B cell (primary cell): ENCODE results near the gene RGL1. TPM values are rescaled to one million over a fixed set of nuclear protein-coding genes. Genes with fewer than 3 reads are reported as not detected.

Experiments
- ATAC-seq: fragments of 200-7000 bp; cut with Tn5 transposase; one replicate; pipeline ENCODE4 v1.10.0; 2021; ENCODE audit warnings: low read depth, mild to moderate bottlenecking, moderate number of reproducible peaks, moderate library complexity
- CTCF ChIA-PET: fragments of 350-600 bp; sonication (Branson Sonifier 250); formaldehyde crosslinking; loops from one replicate; lab custom pipeline; 2021; ENCODE audit warnings: antibody characterized with exemption, inconsistent platforms; lab: Charles Lee
- POLR2A ChIA-PET: fragments of 350-600 bp; sonication (Branson Sonifier 250); formaldehyde crosslinking; loops from one replicate; lab custom pipeline; 2021; ENCODE audit warnings: antibody characterized with exemption; lab: Charles Lee
- DNase-seq: peaks from one replicate; pipeline ENCODE4 v3.0.0; 2013
- H2AFZ ChIP-seq: 2 replicates; pipeline ENCODE4 v1.6.1; 2012; ENCODE audit warnings: mild to moderate bottlenecking, low read depth, low read length; ENCODE audit not compliant: insufficient read depth, poor library complexity, severe bottlenecking
- H3K27ac ChIP-seq, 2 donors: 1 replicate in 1 of 2; 2 replicates in 1 of 2; pipeline ENCODE4 v1.5.1; 2012 to 2013; ENCODE audit warnings: low read length in 2 of 2, mild to moderate bottlenecking in 2 of 2, moderate library complexity in 1 of 2
- H3K27me3 ChIP-seq, 4 experiments: fragments of 200-600 bp in 1 of 4; sonication (generic) in 1 of 4; replicated peaks in 1 of 4; 1 replicate in 2 of 4; 2 replicates in 2 of 4; pipeline versions ENCODE4 v1.6.1 to v1.7.0; 2013 to 2016; ENCODE audit warnings: low read length in 3 of 4, mild to moderate bottlenecking in 2 of 4, mixed read lengths in 1 of 4, moderate library complexity in 1 of 4; ENCODE audit not compliant: insufficient read depth in 4 of 4, control insufficient read depth in 3 of 4; ENCODE audit errors: control extremely low read depth in 1 of 4
- H3K36me3 ChIP-seq, 2 experiments: replicated peaks in 1 of 2; 1 replicate in 1 of 2; 2 replicates in 1 of 2; pipeline versions ENCODE4 v1.6.1 to v1.7.1; 2013; ENCODE audit warnings: low read length in 1 of 2; ENCODE audit not compliant: insufficient read depth in 2 of 2, control insufficient read depth in 1 of 2; ENCODE audit errors: control extremely low read depth in 1 of 2, extremely low read depth in 1 of 2
- H3K4me1 ChIP-seq, 2 donors: fragments of 200-600 bp in 1 of 2; sonication (generic) in 1 of 2; 1 replicate in 1 of 2; 2 replicates in 1 of 2; pipeline versions ENCODE4 v1.5.1 to v1.6.1; 2013 to 2017; ENCODE audit warnings: low read length in 2 of 2; ENCODE audit not compliant: control insufficient read depth in 2 of 2, insufficient read depth in 2 of 2
- H3K4me2 ChIP-seq: replicated peaks from 2 replicates; pipeline ENCODE3; 2012; ENCODE audit warnings: mild to moderate bottlenecking, low read depth, low read length; ENCODE audit not compliant: poor library complexity, severe bottlenecking
- H3K4me3 ChIP-seq, 5 experiments: fragments of 200-600 bp in 1 of 5; sonication (generic) in 1 of 5; 1 replicate in 3 of 5; 2 replicates in 2 of 5; pipeline versions ENCODE4 v1.5.1 to v1.7.0; 2011 to 2016; ENCODE audit warnings: low read length in 4 of 5, mild to moderate bottlenecking in 4 of 5, low read depth in 2 of 5, control low read depth in 1 of 5, moderate library complexity in 1 of 5; ENCODE audit not compliant: insufficient read depth in 1 of 5; ENCODE audit errors: control extremely low read depth in 1 of 5, extremely low read depth in 1 of 5
- H3K79me2 ChIP-seq: fragments of 200-600 bp; sonication (generic); one replicate; pipeline ENCODE4 v1.6.0; 2016; ENCODE audit warnings: low read length; ENCODE audit not compliant: control insufficient read depth, insufficient read depth
- H3K9ac ChIP-seq: fragments of 200-600 bp; sonication (generic); 2 replicates; pipeline ENCODE4 v1.6.1; 2017; ENCODE audit warnings: mild to moderate bottlenecking, low read length, moderate library complexity
- H3K9me3 ChIP-seq, 3 donors: one replicate each; pipeline versions ENCODE4 v1.6.1 to v1.7.1; 2013; ENCODE audit warnings: low read length in 2 of 3; ENCODE audit not compliant: control insufficient read depth in 2 of 3, insufficient read depth in 1 of 3; ENCODE audit errors: control extremely low read depth in 1 of 3
- H4K20me1 ChIP-seq: 2 replicates; pipeline ENCODE4 v1.6.0; 2012; ENCODE audit warnings: mild to moderate bottlenecking, low read length; ENCODE audit not compliant: insufficient read depth, control insufficient read depth, poor library complexity, severe bottlenecking
- H3K27ac Mint-ChIP-seq: one replicate; pipeline ENCODE4 v1.8.0; 2021; ENCODE audit warnings: mixed read lengths
- H3K27me3 Mint-ChIP-seq: one replicate; pipeline ENCODE4 v1.8.0; 2021; ENCODE audit warnings: mixed read lengths
- H3K4me1 Mint-ChIP-seq: one replicate; pipeline ENCODE4 v1.8.0; 2021; ENCODE audit warnings: mixed read lengths
- H3K4me3 Mint-ChIP-seq: one replicate; pipeline ENCODE4 v1.8.0; 2021; ENCODE audit warnings: mixed read lengths
- H3K9me3 Mint-ChIP-seq: one replicate; pipeline ENCODE4 v1.8.0; 2022; ENCODE audit warnings: mixed read lengths; ENCODE audit not compliant: insufficient read depth
- EZH2 ChIP-seq: IDR thresholded peaks from 2 replicates; pipeline ENCODE4 v1.6.1; 2012; ENCODE audit warnings: borderline replicate concordance, low read depth, mild to moderate bottlenecking, moderate library complexity, low read length; ENCODE audit not compliant: insufficient read depth, poor library complexity, severe bottlenecking
- WGBS: methylation state at CpG from one replicate; pipeline ENCODE4 v1.1.5; 2013; ENCODE audit warnings: missing lambda C conversion rate; ENCODE audit not compliant: insufficient coverage; 5-methylcytosine and 5-hydroxymethylcytosine counted together
- intact Hi-C: fragments of 100-400 bp; cut with micrococcal nuclease; formaldehyde crosslinking; loops from one replicate; pipeline ENCODE4 v1.10.0; 2022
- polyA plus RNA-seq: library from polyadenylated mRNA; depleted of rRNA; stranded (reverse); fragments of >200 nt; gene quantifications from 2 replicates; pipeline ENCODE4 v1.2.3, GENCODE V29; 2012
- total RNA-seq, 2 donors: library from RNA; stranded (reverse); fragments of 120-200 nt in 1 of 2; gene quantifications; 1 replicate in 1 of 2; 2 replicates in 1 of 2; pipeline versions ENCODE4 v1.2.3 to v1.2.4, GENCODE V29; 2013 to 2022
- TF ChIP-seq, protein P1 (sequence below): fragments of 200-600 bp; IDR thresholded peaks from one replicate; pipeline ENCODE4 v1.8.0; 2022; ENCODE audit warnings: antibody characterized with exemption, mild to moderate bottlenecking

The RGL1 gene
- total and polyA plus RNA-seq, 2 donors (not counting 1 experiment from before 2014, with no cell fraction given) = 0.09 to 1.1 TPM

DNA sequence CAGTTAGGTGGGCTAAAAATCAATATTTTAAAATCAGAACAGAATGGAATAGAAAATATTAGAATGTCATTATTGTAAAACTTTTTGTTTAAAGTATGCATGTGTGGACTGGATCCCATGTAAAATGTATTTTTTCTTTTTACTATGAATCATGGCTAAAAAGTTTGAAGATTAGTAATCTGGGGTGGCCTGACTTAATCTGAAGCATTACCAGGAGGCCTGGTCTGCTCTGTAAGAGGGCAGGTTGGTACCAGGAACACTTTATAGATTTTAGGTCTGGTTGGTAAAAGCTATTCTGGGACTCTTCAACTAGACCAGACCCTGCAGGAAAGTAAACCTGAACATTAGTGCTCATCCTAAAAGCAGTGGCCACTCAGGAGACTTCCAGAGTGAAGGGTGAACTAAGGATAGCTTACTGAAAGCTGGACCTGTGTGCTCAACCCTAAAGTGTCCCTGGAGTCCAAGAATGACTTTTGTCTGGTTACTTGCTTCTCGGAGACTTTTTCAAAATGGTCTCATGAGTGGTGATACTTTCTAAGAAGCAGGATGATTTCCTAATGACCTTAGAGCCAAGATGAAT lies 16.5 kb downstream of the RGL1 start:
- Histone ChIP-seq H3K4me3 (no peak overlapping the region), H3K36me3 (no peaks in the 10 kb centered on the region), H3K79me2 (no peaks in the 10 kb centered on the region), H3K27me3 (no peaks in the 10 kb centered on the region), H2AFZ (no peak overlapping the region), H4K20me1 (no peaks in the 10 kb centered on the region), H3K4me1 (no peaks in the 10 kb centered on the region), H3K9me3 (no peaks in the 10 kb centered on the region), H3K4me2 (no peak overlapping the region), H3K9ac (no peak overlapping the region), H3K27ac (no peak overlapping the region)
- no peak for TF ChIP-seq EZH2
- TF ChIP-seq, protein P1, sequence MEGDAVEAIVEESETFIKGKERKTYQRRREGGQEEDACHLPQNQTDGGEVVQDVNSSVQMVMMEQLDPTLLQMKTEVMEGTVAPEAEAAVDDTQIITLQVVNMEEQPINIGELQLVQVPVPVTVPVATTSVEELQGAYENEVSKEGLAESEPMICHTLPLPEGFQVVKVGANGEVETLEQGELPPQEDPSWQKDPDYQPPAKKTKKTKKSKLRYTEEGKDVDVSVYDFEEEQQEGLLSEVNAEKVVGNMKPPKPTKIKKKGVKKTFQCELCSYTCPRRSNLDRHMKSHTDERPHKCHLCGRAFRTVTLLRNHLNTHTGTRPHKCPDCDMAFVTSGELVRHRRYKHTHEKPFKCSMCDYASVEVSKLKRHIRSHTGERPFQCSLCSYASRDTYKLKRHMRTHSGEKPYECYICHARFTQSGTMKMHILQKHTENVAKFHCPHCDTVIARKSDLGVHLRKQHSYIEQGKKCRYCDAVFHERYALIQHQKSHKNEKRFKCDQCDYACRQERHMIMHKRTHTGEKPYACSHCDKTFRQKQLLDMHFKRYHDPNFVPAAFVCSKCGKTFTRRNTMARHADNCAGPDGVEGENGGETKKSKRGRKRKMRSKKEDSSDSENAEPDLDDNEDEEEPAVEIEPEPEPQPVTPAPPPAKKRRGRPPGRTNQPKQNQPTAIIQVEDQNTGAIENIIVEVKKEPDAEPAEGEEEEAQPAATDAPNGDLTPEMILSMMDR = no peak
- 100% methylated on average over 1 of the region's 1 CpG for WGBS
- ATAC-seq (no peak), DNase-seq (no peak)
- intact Hi-C loops = no loop called here
- Mint-ChIP-seq H3K27ac (no peak overlapping the region), H3K27me3 (peaks cover 4% of the 10 kb centered on the region), H3K4me1 (no peaks in the 10 kb centered on the region), H3K4me3 (no peak overlapping the region), H3K9me3 (no peaks in the 10 kb centered on the region)
- POLR2A ChIA-PET = no interaction called here
- CTCF ChIA-PET = no interaction called here

DNA sequence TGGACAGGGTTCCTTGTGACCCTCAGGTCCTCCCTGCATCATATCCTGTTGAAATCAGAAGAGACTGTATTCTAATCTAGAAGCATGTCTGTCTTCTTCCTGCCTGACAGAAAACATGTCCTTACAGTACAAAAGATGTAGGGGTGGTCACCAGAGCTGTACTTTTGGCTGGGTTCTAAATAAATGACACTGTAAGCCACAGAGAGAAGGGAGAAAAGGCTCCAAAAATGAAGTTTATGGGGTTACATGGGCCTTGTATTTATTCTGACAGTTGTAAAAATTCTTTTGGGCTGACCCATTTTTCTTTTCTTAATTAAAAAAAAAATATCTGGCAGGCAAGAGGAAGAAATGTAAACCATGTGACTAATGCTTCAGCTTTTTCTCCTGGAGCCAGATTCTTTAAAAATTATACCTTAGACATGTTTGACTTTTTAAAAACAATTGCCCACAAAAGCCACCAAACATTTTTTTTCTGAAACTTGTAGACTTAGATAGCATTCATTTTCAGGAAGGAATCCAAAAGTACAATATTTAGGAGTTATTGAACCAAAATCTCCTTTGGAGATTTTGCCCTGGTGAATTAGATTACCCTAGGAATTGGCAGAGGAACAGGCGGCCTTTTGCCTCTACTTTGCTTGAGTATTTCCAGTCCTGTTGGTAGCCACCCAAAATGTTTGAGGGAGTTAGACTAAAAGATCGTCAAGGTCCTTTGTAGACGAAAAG lies 17.1 kb downstream of the RGL1 start:
- Mint-ChIP-seq H3K27me3 (peaks cover 4% of the 10 kb centered on the region), H3K4me3 (no peak overlapping the region), H3K27ac (no peak overlapping the region), H3K4me1 (no peaks in the 10 kb centered on the region), H3K9me3 (no peaks in the 10 kb centered on the region)
- H3K4me3 ChIP-seq = no peak overlapping the region
- intact Hi-C loops = no loop called here
- POLR2A ChIA-PET = no interaction called here
- H3K79me2 ChIP-seq = no peaks in the 10 kb centered on the region
- H3K36me3 ChIP-seq = no peaks in the 10 kb centered on the region
- no peaks in the 10 kb centered on the region for H4K20me1 ChIP-seq
- no peaks in the 10 kb centered on the region for H3K27me3 ChIP-seq
- no peak for DNase-seq
- no peak for TF ChIP-seq EZH2
- TF ChIP-seq, protein P1 = no peak
- H3K4me2 ChIP-seq = no peak overlapping the region
- H3K9ac ChIP-seq = no peak overlapping the region
- CTCF ChIA-PET = interaction anchor here (1.3 kb wide), 1 partner anchor 166 kb away, joined by 3 read pairs; no protein-coding TSS in a partner anchor
- ATAC-seq = no peak
- no peaks in the 10 kb centered on the region for H3K4me1 ChIP-seq
- 84% methylated on average over 2 of the region's 3 CpGs for WGBS
- no peak overlapping the region for H3K27ac ChIP-seq
- no peak overlapping the region for H2AFZ ChIP-seq
- H3K9me3 ChIP-seq = no peaks in the 10 kb centered on the region
